Mucosa of stomach (tissue), 1 donor: ENCODE data around the gene NOP16.

ENCODE experiments used
- H3K27me3 ChIP-seq: one replicate; pipeline ENCODE4 v1.7.0; 2013; ENCODE audit warnings: mild to moderate bottlenecking, low read length; ENCODE audit not compliant: control insufficient read depth, insufficient read depth
- H3K36me3 ChIP-seq: one replicate; pipeline ENCODE4 v1.7.0; 2013; ENCODE audit warnings: low read length; ENCODE audit not compliant: control insufficient read depth, insufficient read depth
- H3K4me1 ChIP-seq: one replicate; pipeline ENCODE4 v1.7.0; 2013; ENCODE audit warnings: mild to moderate bottlenecking, low read length; ENCODE audit not compliant: control insufficient read depth, insufficient read depth
- H3K4me3 ChIP-seq: one replicate; pipeline ENCODE4 v1.7.0; 2013; ENCODE audit warnings: low read length
- H3K9ac ChIP-seq: one replicate; pipeline ENCODE4 v1.7.0; 2013; ENCODE audit warnings: mild to moderate bottlenecking, low read length, moderate library complexity
- H3K9me3 ChIP-seq: one replicate; pipeline ENCODE4 v1.7.0; 2013; ENCODE audit warnings: mild to moderate bottlenecking, low read length, moderate library complexity; ENCODE audit not compliant: control insufficient read depth
- donor health status: Pancreatic carcinoma.

The NOP16 gene

GRCh38 chr5:176407456-176408251 is 19.3 kb upstream of the NOP16 start:
- Histone ChIP-seq H3K27me3 (no peaks in the 10 kb centered on the region), H3K9ac (no peak overlapping the region), H3K4me1 (peaks cover 68% of the 10 kb centered on the region), H3K36me3 (peaks cover 9% of the 10 kb centered on the region), H3K4me3 (no peak overlapping the region), H3K9me3 (no peaks in the 10 kb centered on the region)

DNA sequence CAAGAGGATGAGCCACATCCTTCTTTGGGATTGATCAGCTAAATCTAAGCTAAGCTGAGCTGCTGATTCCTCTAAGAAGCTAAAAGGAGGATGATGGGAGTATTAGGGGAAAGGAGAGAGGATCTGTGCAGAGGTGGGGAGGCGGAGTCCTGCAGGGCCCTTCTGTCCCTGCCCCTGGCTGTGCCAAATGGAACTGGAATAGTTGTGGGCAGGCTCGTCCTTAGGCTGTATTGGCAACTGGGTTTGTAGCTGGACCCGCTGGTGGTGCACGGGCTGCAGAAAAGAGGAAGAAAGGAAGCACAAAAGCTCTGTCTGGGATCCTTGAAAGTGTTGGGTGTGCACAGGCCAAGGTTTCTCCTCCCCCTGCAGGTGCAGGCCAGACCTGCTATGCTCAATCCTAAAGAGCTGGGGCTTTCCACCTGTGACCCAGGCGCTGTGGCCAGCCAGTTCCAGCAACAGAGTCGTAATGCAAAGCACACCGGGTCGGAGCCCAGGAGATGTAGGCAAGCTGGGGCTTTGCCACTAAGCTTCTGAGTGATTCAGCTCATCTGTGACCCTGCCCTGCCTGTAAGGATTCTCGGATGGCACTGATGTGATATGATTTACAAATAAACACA is 18.1 kb upstream of the NOP16 start:
- Histone ChIP-seq H3K36me3 (peaks cover 9% of the 10 kb centered on the region), H3K27me3 (no peaks in the 10 kb centered on the region), H3K4me3 (no peak overlapping the region), H3K4me1 (peaks cover 66% of the 10 kb centered on the region), H3K9ac (no peak overlapping the region), H3K9me3 (no peaks in the 10 kb centered on the region)

- Histone ChIP-seq H3K4me1 (peaks cover 67% of the 10 kb centered on the region), H3K9me3 (no peaks in the 10 kb centered on the region), H3K27me3 (no peaks in the 10 kb centered on the region), H3K4me3 (no peak overlapping the region), H3K36me3 (peaks cover 9% of the 10 kb centered on the region), H3K9ac (no peak overlapping the region)
Observed at GRCh38 chr5:176405656-176406435, 17.4 kb upstream of the NOP16 start.

GRCh38 chr5:176401281-176402205 is 13.1 kb upstream of the NOP16 start:
- Histone ChIP-seq H3K9me3 (no peaks in the 10 kb centered on the region), H3K36me3 (peaks cover 12% of the 10 kb centered on the region), H3K9ac (no peak overlapping the region), H3K4me1 (peaks cover 59% of the 10 kb centered on the region), H3K4me3 (no peak overlapping the region), H3K27me3 (no peaks in the 10 kb centered on the region)

DNA sequence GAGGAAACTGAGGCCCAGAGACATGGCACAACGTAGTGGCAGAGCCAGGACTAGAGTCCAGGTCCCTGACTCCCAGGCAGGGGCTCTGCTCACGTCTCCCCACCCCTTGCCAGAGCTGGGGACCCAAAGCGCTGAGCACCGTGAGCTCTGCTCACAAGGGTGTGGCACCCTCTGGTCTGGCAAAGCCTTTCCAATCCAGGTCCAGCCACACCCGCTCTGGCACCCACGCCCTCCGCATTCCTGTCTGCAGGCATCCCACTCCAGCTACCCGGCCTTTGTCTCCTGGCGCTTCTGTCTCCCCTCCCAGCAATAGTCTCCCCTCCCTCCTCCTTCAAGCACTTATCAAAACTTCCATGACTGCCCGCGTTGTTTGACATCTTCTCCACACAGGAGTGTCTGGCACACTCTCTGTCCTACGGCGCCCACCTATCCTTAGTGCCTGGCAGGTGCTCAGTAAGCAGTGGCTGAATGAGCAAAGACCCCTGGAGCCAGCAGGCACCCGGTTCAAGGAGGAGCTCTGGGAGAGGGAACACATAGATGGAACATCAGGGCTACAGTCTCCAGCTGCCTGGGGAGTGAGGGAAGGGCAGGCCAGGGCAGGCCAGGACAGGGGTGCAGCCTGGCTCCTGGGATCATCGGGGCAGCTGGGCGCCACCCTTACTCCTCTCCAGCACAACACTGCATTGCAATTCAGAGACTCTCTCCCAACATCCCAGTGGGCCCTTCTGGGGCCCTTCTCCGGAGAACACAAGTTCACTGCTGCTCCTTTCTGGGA is 12.2 kb upstream of the NOP16 start:
- Histone ChIP-seq H3K27me3 (no peaks in the 10 kb centered on the region), H3K4me3 (no peak overlapping the region), H3K4me1 (peaks cover 52% of the 10 kb centered on the region)

DNA sequence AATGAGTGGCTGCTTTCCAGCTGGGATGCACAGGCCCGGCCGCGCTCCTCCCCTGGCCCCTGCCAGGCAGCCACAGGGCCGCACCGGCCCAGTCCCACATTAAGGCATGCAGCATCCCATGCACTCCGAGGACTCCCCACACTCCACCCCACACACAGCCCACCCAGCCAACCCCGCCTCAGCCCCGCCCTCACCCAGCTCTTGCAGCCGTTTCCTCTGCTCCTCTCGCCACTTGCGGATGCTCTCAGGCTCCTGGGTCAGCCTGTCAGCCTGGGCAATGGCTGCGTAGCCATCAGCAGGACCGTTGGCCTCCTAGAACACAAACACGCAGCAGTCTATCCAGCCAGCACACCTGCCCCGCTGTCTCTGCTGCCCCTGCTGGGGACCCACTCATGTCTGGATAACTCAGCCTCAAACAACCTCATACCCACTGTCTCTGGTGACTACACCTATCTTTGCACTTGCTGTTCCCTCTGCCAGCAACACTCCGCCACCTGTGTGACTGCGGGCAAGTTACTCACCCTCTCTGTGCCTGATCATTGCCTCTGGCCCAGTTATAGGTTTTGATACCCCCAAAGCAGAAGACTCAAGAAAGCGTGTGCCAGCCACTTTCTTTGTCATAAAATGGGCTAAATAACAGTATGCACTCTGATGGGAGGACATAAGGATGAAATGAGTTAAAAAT is 9.5 kb upstream of the NOP16 start:
- Histone ChIP-seq H3K4me1 (peaks cover 26% of the 10 kb centered on the region), H3K36me3 (peaks cover 24% of the 10 kb centered on the region), H3K9me3 (no peaks in the 10 kb centered on the region), H3K4me3 (no peak overlapping the region), H3K9ac (no peak overlapping the region), H3K27me3 (no peaks in the 10 kb centered on the region)

More for the DNA sequence above, 12.2 kb upstream of the NOP16 start:
- no peaks in the 10 kb centered on the region for H3K9me3 ChIP-seq
- peaks cover 16% of the 10 kb centered on the region for H3K36me3 ChIP-seq
- H3K9ac ChIP-seq: no peak overlapping the region

DNA sequence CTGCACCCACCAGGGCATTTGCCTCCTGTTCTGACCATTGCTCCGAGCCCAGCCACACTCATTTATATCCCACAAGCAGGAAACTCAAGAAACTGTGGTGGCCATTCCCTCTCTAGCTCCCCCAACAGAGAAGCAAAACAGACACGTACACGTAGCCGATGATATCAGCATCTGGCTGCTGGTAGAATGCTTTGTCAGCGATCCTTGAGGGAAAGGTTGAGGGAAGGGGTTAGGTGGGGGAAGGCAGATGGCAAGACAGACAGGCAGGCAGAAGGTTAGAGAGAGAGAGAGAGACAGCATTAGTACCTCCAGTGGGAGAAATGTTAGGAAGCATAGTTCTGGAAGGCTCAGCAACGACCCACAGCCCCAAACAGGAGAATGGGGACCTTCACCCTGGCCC is 7.9 kb upstream of the NOP16 start:
- Histone ChIP-seq H3K9me3 (no peaks in the 10 kb centered on the region), H3K27me3 (no peaks in the 10 kb centered on the region), H3K4me1 (peaks cover 13% of the 10 kb centered on the region), H3K9ac (no peak overlapping the region), H3K36me3 (peaks cover 26% of the 10 kb centered on the region), H3K4me3 (no peak overlapping the region)

DNA sequence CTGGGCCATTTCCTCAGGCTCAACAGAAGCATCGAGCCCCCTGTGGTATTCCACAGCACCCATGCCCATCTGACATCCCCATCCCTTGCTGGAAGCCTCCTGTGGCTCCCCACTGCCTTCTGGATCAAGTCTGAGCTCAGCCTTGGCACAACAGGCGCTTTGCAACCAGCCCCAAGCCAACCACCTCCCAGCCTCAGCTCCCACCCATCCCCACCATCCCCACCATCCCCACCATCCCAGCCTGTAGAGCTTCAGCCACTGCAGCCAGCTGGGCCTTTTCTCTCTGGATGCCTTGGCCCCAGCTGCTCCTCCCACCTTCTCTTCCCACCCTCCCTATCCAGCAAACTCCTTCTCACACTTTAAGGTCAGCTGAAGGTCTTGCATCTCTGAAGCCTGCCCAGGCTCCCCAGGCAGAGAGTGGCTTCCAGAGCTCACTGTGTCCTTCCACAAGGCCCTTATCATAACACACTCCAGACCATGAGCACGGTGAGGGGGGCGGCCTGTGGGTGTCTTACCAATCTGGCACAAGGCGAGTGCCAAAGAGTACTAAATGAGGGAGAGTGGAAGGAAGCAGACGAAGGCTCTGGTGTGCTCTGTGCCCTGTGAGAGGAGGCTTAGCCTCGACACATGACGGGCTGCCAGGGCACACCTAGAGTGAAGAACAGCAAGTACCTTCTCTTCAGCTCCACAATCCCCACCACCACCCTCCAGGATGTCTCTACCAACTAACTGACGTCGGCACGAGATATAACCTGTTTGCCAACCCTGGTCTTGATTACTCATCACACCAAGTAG is 6.7 kb upstream of the NOP16 start:
- H3K9ac ChIP-seq: no peak overlapping the region
- no peaks in the 10 kb centered on the region for H3K27me3 ChIP-seq
- peaks cover 26% of the 10 kb centered on the region for H3K36me3 ChIP-seq
- no peak overlapping the region for H3K4me3 ChIP-seq
- H3K9me3 ChIP-seq: no peaks in the 10 kb centered on the region
- H3K4me1 ChIP-seq: peaks cover under 1% of the 10 kb centered on the region

- H3K9me3 ChIP-seq: no peaks in the 10 kb centered on the region
- no peaks in the 10 kb centered on the region for H3K27me3 ChIP-seq
Observed at GRCh38 chr5:176394096-176394495, 5.7 kb upstream of the NOP16 start.

DNA sequence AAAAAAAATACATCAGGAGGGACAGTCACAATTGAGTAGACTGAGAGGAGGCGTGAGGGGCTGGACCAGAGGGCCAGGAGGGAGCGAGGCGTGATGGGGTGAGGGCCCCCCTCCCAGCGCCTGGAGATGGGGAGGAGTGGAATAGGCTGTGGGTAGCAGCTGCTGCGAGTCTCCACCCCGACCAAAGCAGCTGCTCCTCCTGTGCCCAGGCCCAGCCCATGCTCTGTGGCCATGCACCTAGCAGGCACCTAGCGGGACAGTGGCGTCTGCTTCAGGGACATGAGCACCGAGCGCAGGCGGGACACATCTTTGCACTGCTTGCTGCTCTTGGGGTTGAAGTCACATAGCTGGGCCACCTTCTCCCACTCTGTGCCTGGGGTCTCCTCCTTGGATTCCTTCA is 4.1 kb upstream of the NOP16 start:
- H3K9ac ChIP-seq: no peak overlapping the region
- H3K4me1 ChIP-seq: peaks cover 4% of the 10 kb centered on the region
- no peak overlapping the region for H3K4me3 ChIP-seq
- no peaks in the 10 kb centered on the region for H3K27me3 ChIP-seq
- peaks cover 19% of the 10 kb centered on the region for H3K36me3 ChIP-seq
- no peaks in the 10 kb centered on the region for H3K9me3 ChIP-seq

More at GRCh38 chr5:176394096-176394495, 5.7 kb upstream of the NOP16 start:
- no peaks in the 10 kb centered on the region for H3K4me1 ChIP-seq
- H3K36me3 ChIP-seq: peaks cover 26% of the 10 kb centered on the region
- H3K4me3 ChIP-seq: no peak overlapping the region
- no peak overlapping the region for H3K9ac ChIP-seq
